Activated CD4-positive, CD25-positive, alpha-beta regulatory T cell (primary cell): Measurements from ENCODE around the gene GPR50.

Experiments
- DNase-seq, 4 experiments: peaks; one replicate each; lab custom pipeline; 2025; lab: John Stamatoyannopoulos, UW

GPR50 gene

DNA sequence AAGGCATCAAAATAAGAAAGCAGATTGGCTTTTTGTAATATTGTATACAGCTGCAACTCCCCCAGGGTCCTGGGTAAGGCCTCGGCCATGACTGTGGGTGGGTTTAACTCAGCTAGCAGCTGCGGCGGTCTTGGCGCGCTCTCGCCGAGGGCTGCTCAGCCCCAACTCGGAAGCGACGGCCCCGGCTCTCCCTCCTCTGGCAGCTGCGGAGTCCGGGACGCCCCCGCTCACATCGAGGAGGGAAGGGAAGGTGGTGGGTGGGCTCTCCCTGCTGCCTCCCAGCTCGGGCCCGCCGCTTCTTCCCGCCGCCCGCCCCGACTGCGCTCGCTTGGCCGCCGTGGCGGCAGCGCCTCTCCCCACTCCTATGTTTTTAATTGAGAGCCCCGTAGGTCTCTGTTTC, 51.2 kb downstream of the GPR50 start:
- no peak for DNase-seq

DNA sequence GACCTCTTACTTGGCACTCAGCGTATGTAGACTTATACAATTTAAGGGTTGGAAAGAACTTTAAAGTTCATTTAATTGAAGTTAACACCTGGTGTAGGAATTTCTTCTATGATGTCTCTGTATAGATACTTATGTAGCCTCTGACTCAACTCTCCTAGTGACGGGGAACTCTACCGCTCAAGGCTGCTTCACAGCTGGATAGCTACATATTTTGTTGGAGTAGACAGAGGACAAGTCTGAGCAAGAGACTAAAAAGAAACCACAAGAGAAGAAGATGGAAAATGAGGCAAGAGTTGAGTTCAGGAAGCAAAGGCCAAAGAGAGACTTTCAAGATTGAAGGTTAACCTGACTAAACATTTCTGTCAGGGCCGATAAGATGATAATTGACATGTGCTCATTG, 52.6 kb downstream of the GPR50 start:
- no peak for DNase-seq
